Prostate gland (tissue), 2 donors: ENCODE data around the gene TMPRSS12.
"Not testable (repeated sequence)": the region's sequence is repeated elsewhere in the genome, so short reads cannot be mapped to it uniquely, and the experiment has no call there.

ENCODE experiments used
- POLR2A ChIP-seq: fragments of 450-650 bp; IDR thresholded peaks from one replicate; pipeline ENCODE4 v1.6.1; 2016; ENCODE audit warnings: antibody characterized with exemption, mild to moderate bottlenecking
- POLR2AphosphoS5 ChIP-seq: sonication (generic); formaldehyde crosslinking; IDR thresholded peaks from one replicate; pipeline ENCODE4 v1.6.1; 2017; ENCODE audit warnings: antibody characterized with exemption
- TF ChIP-seq, protein P1 (sequence below), 4 experiments: fragments of 200-600 bp in 2 of 4; fragments of 450-650 bp in 2 of 4; sonication (generic) in 2 of 4; IDR thresholded peaks; 1 replicate in 3 of 4; 2 replicates in 1 of 4; pipeline ENCODE4 v1.5.1; 2016 to 2019; ENCODE audit warnings: antibody characterized with exemption in 4 of 4, mild to moderate bottlenecking in 2 of 4, moderate library complexity in 2 of 4

DNA sequence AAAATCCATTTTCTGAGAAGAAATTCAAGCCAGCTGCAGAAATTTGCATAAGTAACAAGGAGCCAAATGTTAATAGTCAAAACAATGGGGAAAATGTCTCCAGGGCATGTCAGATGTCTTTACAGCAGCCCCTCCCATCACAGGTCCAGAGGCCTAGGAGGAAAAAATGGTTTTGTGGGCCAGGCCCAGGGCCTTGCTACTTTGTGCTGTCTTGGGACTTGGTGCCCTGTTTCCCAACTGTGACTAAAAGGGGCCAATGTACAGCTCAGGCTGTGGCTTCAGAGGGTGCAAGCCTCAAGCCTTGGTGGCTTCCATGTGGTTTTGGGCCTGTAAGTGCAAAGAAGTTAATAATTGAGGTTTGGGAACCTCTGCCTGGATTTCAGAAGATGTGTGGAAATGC lies 8.9 kb upstream of the TMPRSS12 start:
- TF ChIP-seq POLR2A, POLR2AphosphoS5: not testable (repeated sequence)
- TF ChIP-seq, protein P1, sequence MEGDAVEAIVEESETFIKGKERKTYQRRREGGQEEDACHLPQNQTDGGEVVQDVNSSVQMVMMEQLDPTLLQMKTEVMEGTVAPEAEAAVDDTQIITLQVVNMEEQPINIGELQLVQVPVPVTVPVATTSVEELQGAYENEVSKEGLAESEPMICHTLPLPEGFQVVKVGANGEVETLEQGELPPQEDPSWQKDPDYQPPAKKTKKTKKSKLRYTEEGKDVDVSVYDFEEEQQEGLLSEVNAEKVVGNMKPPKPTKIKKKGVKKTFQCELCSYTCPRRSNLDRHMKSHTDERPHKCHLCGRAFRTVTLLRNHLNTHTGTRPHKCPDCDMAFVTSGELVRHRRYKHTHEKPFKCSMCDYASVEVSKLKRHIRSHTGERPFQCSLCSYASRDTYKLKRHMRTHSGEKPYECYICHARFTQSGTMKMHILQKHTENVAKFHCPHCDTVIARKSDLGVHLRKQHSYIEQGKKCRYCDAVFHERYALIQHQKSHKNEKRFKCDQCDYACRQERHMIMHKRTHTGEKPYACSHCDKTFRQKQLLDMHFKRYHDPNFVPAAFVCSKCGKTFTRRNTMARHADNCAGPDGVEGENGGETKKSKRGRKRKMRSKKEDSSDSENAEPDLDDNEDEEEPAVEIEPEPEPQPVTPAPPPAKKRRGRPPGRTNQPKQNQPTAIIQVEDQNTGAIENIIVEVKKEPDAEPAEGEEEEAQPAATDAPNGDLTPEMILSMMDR (IDR thresholded peaks at IDR 0.05): not testable (repeated sequence)
